Measurements from ENCODE around the gene ARHGDIG.

Gene ARHGDIG

GRCh38 chr16:281660-282255, 1.4 kb downstream of the ARHGDIG start:
- DNase-seq: peak in 1 of 2 experiments; percentile 44

GRCh38 chr16:282491-282890, 2.1 kb downstream of the ARHGDIG start:
- DNase-seq: no peak

GRCh38 chr16:283033-283805, 2.8 kb downstream of the ARHGDIG start, which contains the start of gene PDIA2:
Gene PDIA2 (plus strand): TSS chr16:283164. CDS start chr16:283170, 6 bp downstream.
- no peak for DNase-seq

- no peak for DNase-seq
Observed at GRCh38 chr16:284204-285120, 4.1 kb downstream of the ARHGDIG start.

GRCh38 chr16:285146-286055, 5.0 kb downstream of the ARHGDIG start:
- no peak for DNase-seq

GRCh38 chr16:286491-287297, 6.3 kb downstream of the ARHGDIG start:
- no peak for DNase-seq

GRCh38 chr16:287298-287811, 7.0 kb downstream of the ARHGDIG start:
- DNase-seq: no peak

GRCh38 chr16:287981-288920, 7.9 kb downstream of the ARHGDIG start:
- DNase-seq: no peak

- no peak for DNase-seq
Observed at GRCh38 chr16:289395-289997, 9.1 kb downstream of the ARHGDIG start.

GRCh38 chr16:290015-290680, 9.8 kb downstream of the ARHGDIG start:
- no peak for DNase-seq

- no peak for DNase-seq
Observed at GRCh38 chr16:290681-291405, 10.5 kb downstream of the ARHGDIG start.

- no peak for DNase-seq
Observed at GRCh38 chr16:291539-291938, 11.1 kb downstream of the ARHGDIG start.

GRCh38 chr16:293043-293775, 12.8 kb downstream of the ARHGDIG start:
- DNase-seq: no peak

GRCh38 chr16:296276-296675, 15.9 kb downstream of the ARHGDIG start:
- DNase-seq: no peak

- DNase-seq: no peak
Observed at GRCh38 chr16:296806-297510, 16.6 kb downstream of the ARHGDIG start.

GRCh38 chr16:297832-298231, 17.4 kb downstream of the ARHGDIG start:
- DNase-seq: no peak

- DNase-seq: no peak
Observed at GRCh38 chr16:301235-301634, 20.8 kb downstream of the ARHGDIG start.

All from NCI-H526 (cell line).